CD4-positive, alpha-beta T cell (primary cell): Measurements from ENCODE around the gene IDUA. TPM values are rescaled to one million over a fixed set of nuclear protein-coding genes. Genes with fewer than 3 reads are reported as not detected.
A peak's percentile ranks its signal among the peaks of the same experiment; 100 is the strongest.

Source experiments
- ATAC-seq: fragments of 200-7000 bp; cut with Tn5 transposase; one replicate; pipeline ENCODE4 v1.10.0; 2022; ENCODE audit warnings: mild to moderate bottlenecking; ENCODE audit not compliant: poor library complexity
- CTCF ChIA-PET: fragments of 350-600 bp; sonication (Branson Sonifier 250); formaldehyde crosslinking; loops from one replicate; lab custom pipeline; 2021; ENCODE audit warnings: antibody characterized with exemption, inconsistent platforms; lab: Charles Lee
- POLR2A ChIA-PET: fragments of 350-600 bp; sonication (Branson Sonifier 250); formaldehyde crosslinking; loops from one replicate; lab custom pipeline; 2021; ENCODE audit warnings: antibody characterized with exemption, inconsistent platforms; lab: Charles Lee
- DNase-seq, 14 experiments: peaks; one replicate each; pipeline ENCODE4 v3.0.0-alpha.2; 2013 to 2020; ENCODE audit warnings: mixed read lengths in 2 of 14
- H3K27ac ChIP-seq, 2 donors: one replicate each; pipeline versions ENCODE4 v1.5.1 to v1.7.0; 2013; ENCODE audit warnings: low read length in 2 of 2, low read depth in 1 of 2, mild to moderate bottlenecking in 1 of 2
- H3K27me3 ChIP-seq, 2 experiments: 1 replicate in 1 of 2; 2 replicates in 1 of 2; pipeline versions ENCODE4 v1.6.1 to v1.7.0; 2013; ENCODE audit warnings: low read length in 2 of 2, control low read depth in 1 of 2, mild to moderate bottlenecking in 1 of 2, moderate library complexity in 1 of 2; ENCODE audit not compliant: insufficient read depth in 2 of 2, control insufficient read depth in 1 of 2
- H3K36me3 ChIP-seq: one replicate; pipeline ENCODE4 v1.6.1; 2013; ENCODE audit warnings: low read length, control low read depth; ENCODE audit not compliant: insufficient read depth
- H3K4me1 ChIP-seq: one replicate; pipeline ENCODE4 v1.6.1; 2013; ENCODE audit warnings: low read length, control low read depth; ENCODE audit not compliant: insufficient read depth
- H3K4me3 ChIP-seq: one replicate; pipeline ENCODE4 v1.5.1; 2013; ENCODE audit warnings: mild to moderate bottlenecking, low read length, moderate library complexity
- H3K9me3 ChIP-seq, 2 experiments: 1 replicate in 1 of 2; 2 replicates in 1 of 2; pipeline versions ENCODE4 v1.6.1 to v1.7.0; 2013; ENCODE audit warnings: low read length in 2 of 2, mild to moderate bottlenecking in 2 of 2, control low read depth in 1 of 2, moderate library complexity in 1 of 2; ENCODE audit not compliant: control insufficient read depth in 1 of 2, insufficient read depth in 1 of 2
- H3K27ac Mint-ChIP-seq: one replicate; pipeline ENCODE4 v1.8.0; 2020; ENCODE audit warnings: mixed read lengths
- H3K27me3 Mint-ChIP-seq: one replicate; pipeline ENCODE4 v1.8.0; 2021; ENCODE audit warnings: mixed read lengths
- H3K36me3 Mint-ChIP-seq: one replicate; pipeline ENCODE4 v1.8.0; 2021; ENCODE audit warnings: low read depth, mixed read lengths
- H3K4me1 Mint-ChIP-seq: one replicate; pipeline ENCODE4 v1.8.0; 2021; ENCODE audit warnings: low read depth, mixed read lengths
- H3K4me3 Mint-ChIP-seq: one replicate; pipeline ENCODE4 v1.8.0; 2020; ENCODE audit warnings: mild to moderate bottlenecking, mixed read lengths
- H3K9me3 Mint-ChIP-seq: one replicate; pipeline ENCODE4 v1.8.0; 2020; ENCODE audit warnings: mixed read lengths
- intact Hi-C, 2 experiments: fragments of 100-400 bp; cut with DNase I in 1 of 2; cut with micrococcal nuclease in 1 of 2; formaldehyde crosslinking; loops; one replicate each; pipeline versions ENCODE4 v1.15.1 to v1.9.0; 2023 to 2025; cut with DNase I, micrococcal nuclease
- total RNA-seq, 174 experiments: library from RNA in 2 of 174; stranded (reverse) in 2 of 174; gene quantifications; one replicate each; pipeline ENCODE4 v1.2.3 and lab custom pipeline; 2021 to 2026
- TF ChIP-seq, protein P1 (sequence below): fragments of 200-600 bp; IDR thresholded peaks from one replicate; pipeline ENCODE4 v1.8.0; 2022; ENCODE audit warnings: antibody characterized with exemption, mild to moderate bottlenecking

The IDUA gene
- total RNA-seq, 2 experiments from 2014 or later = 70.2 to 77.8 TPM

DNA sequence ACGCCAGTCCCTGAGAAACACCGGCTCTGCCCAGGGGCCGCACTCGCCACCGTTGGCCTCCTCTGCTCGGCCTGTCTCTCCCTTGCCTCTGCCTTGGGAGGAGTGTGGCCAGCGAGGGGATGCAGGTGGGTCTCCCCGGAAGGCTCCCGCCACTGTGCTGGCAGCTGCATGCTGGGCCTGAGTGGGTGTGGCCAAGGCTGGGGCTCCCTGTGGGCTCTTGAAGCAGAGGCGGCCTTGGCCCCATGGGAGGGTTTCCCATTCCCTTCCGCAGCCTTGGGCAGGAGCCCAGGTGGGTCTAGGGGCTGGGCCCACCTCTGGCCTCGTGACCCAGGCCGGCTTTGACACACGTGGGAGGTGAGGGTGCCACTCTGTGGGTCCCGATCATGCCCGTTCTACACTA lies 43.7 kb downstream of the IDUA start:
- no peak overlapping the region for H3K4me3 Mint-ChIP-seq
- peaks cover 8% of the 10 kb centered on the region for H3K4me1 ChIP-seq
- peaks cover 4 to 6% of the 10 kb centered on the region in 2 experiments for H3K27me3 ChIP-seq
- no peaks in the 10 kb centered on the region for H3K27me3 Mint-ChIP-seq
- peaks cover 2% of the 10 kb centered on the region for H3K36me3 ChIP-seq
- H3K27ac Mint-ChIP-seq = no peak overlapping the region
- no peak overlapping the region for H3K27ac ChIP-seq
- H3K9me3 ChIP-seq = peaks cover 0 to 9% of the 10 kb centered on the region in 2 experiments
- ChIA-PET CTCF (no interaction called here), POLR2A (no interaction called here)
- intact Hi-C loops = no loop called here
- H3K4me1 Mint-ChIP-seq = peaks cover 7% of the 10 kb centered on the region
- H3K36me3 Mint-ChIP-seq = peaks cover 5% of the 10 kb centered on the region
- DNase-seq = no peak
- no peaks in the 10 kb centered on the region for H3K9me3 Mint-ChIP-seq
- ATAC-seq = no peak
- TF ChIP-seq, protein P1, sequence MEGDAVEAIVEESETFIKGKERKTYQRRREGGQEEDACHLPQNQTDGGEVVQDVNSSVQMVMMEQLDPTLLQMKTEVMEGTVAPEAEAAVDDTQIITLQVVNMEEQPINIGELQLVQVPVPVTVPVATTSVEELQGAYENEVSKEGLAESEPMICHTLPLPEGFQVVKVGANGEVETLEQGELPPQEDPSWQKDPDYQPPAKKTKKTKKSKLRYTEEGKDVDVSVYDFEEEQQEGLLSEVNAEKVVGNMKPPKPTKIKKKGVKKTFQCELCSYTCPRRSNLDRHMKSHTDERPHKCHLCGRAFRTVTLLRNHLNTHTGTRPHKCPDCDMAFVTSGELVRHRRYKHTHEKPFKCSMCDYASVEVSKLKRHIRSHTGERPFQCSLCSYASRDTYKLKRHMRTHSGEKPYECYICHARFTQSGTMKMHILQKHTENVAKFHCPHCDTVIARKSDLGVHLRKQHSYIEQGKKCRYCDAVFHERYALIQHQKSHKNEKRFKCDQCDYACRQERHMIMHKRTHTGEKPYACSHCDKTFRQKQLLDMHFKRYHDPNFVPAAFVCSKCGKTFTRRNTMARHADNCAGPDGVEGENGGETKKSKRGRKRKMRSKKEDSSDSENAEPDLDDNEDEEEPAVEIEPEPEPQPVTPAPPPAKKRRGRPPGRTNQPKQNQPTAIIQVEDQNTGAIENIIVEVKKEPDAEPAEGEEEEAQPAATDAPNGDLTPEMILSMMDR = no peak
- no peak overlapping the region for H3K4me3 ChIP-seq

DNA sequence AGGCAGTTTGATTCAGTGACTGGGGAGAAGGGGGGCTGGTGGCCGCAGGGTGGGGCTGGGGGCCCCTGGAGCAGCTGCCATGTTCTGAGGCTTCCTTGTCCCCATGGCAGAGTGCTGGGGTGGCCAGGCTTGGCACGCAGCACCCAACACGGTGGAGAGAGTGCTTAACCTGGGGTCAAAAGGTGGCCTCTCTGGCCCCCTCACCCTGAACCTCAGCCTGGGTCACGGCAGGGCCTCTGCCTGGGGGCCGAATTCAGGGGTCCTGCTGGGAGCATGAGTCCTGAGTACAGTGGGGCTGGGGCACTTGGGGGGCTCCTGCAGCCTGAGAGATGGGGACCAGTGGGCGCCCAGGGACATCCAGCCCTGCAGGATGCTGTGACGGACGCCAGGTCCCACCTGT lies 44.5 kb downstream of the IDUA start:
- Mint-ChIP-seq H3K27ac (no peak overlapping the region), H3K36me3 (no peaks in the 10 kb centered on the region), H3K4me3 (no peak overlapping the region), H3K9me3 (no peaks in the 10 kb centered on the region), H3K4me1 (no peaks in the 10 kb centered on the region), H3K27me3 (no peaks in the 10 kb centered on the region)
- ATAC-seq (no peak), DNase-seq (no peak)
- CTCF ChIA-PET = no interaction called here
- H3K36me3 ChIP-seq = no peaks in the 10 kb centered on the region
- H3K27me3 ChIP-seq = peaks cover 4 to 6% of the 10 kb centered on the region in 2 experiments
- TF ChIP-seq, protein P1 = no peak
- no peak overlapping the region for H3K27ac ChIP-seq
- peaks cover 0 to 7% of the 10 kb centered on the region in 2 experiments for H3K9me3 ChIP-seq
- no peak overlapping the region for H3K4me3 ChIP-seq
- POLR2A ChIA-PET = no interaction called here
- intact Hi-C loops = no loop called here
- peaks cover 1% of the 10 kb centered on the region for H3K4me1 ChIP-seq

DNA sequence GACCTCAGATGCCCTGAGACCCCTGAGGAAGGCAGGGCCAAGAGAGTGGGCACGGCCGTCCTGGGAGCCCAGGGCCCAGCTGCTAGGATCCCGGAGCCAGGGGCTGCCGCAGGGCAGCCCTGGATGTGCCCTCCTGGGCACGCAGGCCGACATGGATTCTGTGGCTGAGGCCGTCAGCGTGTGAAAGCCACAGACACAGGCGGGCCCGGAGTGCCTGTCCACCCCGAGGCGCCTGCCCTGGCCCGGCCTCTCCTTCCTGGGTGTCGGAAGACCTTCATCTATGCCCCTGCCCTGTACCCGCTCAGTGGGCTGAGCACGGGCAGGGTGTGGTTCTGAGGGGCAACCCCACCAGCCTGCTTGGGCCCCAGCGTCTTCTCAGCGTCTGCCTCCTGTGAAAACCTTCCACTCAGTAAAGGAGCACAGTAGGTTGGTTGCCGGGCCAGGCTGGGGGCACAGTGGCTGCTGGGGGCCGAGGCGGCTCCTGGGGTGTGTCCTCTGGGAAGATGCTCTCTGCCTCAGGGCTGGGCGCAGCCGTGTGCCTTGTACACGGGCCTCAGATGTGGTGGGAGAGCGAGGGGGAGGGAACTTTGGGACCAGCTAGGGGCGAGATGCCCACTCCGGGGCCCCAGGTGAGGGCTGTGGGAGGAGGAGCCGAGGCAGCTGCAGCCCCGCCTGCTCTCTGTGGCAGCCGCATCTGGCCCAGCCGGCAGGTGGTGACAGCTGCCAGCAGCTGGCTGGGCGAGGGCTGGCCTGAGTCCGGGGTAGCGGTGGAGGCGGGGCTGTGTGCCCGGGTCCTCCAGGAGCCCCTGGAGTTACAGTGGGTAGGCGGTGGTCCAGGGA lies 45.3 kb downstream of the IDUA start:
- ATAC-seq = peak; percentile 30
- TF ChIP-seq, protein P1 = no peak
- H3K4me3 ChIP-seq = no peak overlapping the region

More for the DNA sequence above, 45.3 kb downstream of the IDUA start:
- H3K9me3 Mint-ChIP-seq = no peaks in the 10 kb centered on the region
- Histone ChIP-seq H3K27me3 (peaks cover 4 to 6% of the 10 kb centered on the region in 2 experiments), H3K9me3 (peaks cover 0 to 7% of the 10 kb centered on the region in 2 experiments), H3K27ac (no peak overlapping the region), H3K4me1 (no peaks in the 10 kb centered on the region), H3K36me3 (no peaks in the 10 kb centered on the region)
- peak in 1 of 14 experiments; percentile 21 for DNase-seq
- H3K4me3 Mint-ChIP-seq = no peak overlapping the region
- POLR2A ChIA-PET = no interaction called here
- no peaks in the 10 kb centered on the region for H3K4me1 Mint-ChIP-seq
- H3K36me3 Mint-ChIP-seq = no peaks in the 10 kb centered on the region
- CTCF ChIA-PET = no interaction called here
- intact Hi-C loops = no loop called here
- no peaks in the 10 kb centered on the region for H3K27me3 Mint-ChIP-seq
- H3K27ac Mint-ChIP-seq = no peak overlapping the region
